CD14-positive monocyte (primary cell): ENCODE measurements around the gene ZCRB1. TPM values are rescaled to one million over a fixed set of nuclear protein-coding genes. Genes with fewer than 3 reads are reported as not detected.

ENCODE experiments used
- DNase-seq, 3 donors: peaks; one replicate each; pipeline ENCODE4 v3.0.0-alpha.2; 2011 to 2022
- H2AFZ ChIP-seq: 2 replicates; pipeline ENCODE4 v1.6.0; 2012; ENCODE audit warnings: mild to moderate bottlenecking, low read depth, low read length, inconsistent platforms; ENCODE audit not compliant: insufficient read depth, poor library complexity, severe bottlenecking
- H3K27ac ChIP-seq, 2 donors: 1 replicate in 1 of 2; 2 replicates in 1 of 2; pipeline ENCODE4 v1.5.1; 2012 to 2013; ENCODE audit warnings: low read length in 2 of 2, control low read depth in 1 of 2, inconsistent platforms in 1 of 2, low read depth in 1 of 2, mild to moderate bottlenecking in 1 of 2
- H3K27me3 ChIP-seq, 2 donors: one replicate each; pipeline versions ENCODE4 v1.6.0 to v1.6.1; 2011 to 2013; ENCODE audit warnings: low read length in 2 of 2; ENCODE audit not compliant: control insufficient read depth in 2 of 2, insufficient read depth in 2 of 2
- H3K36me3 ChIP-seq, 2 donors: replicated peaks in 1 of 2; 1 replicate in 1 of 2; 2 replicates in 1 of 2; pipeline versions ENCODE4 v1.5.1 to v1.6.1; 2012 to 2013; ENCODE audit warnings: low read length in 2 of 2, control low read depth in 1 of 2, inconsistent platforms in 1 of 2, mild to moderate bottlenecking in 1 of 2; ENCODE audit not compliant: insufficient read depth in 2 of 2, control insufficient read depth in 1 of 2
- H3K4me1 ChIP-seq, 2 donors: 1 replicate in 1 of 2; 2 replicates in 1 of 2; pipeline versions ENCODE4 v1.5.1 to v1.6.1; 2012 to 2013; ENCODE audit warnings: low read length in 2 of 2, control low read depth in 1 of 2, inconsistent platforms in 1 of 2, mild to moderate bottlenecking in 1 of 2, moderate library complexity in 1 of 2; ENCODE audit not compliant: insufficient read depth in 2 of 2, control insufficient read depth in 1 of 2
- H3K4me2 ChIP-seq: replicated peaks from 2 replicates; pipeline ENCODE3; 2012; ENCODE audit warnings: low read length, moderate library complexity, mild to moderate bottlenecking; ENCODE audit not compliant: poor library complexity, severe bottlenecking; ENCODE audit errors: extremely low read depth
- H3K4me3 ChIP-seq, 3 experiments: fragments of 200-600 bp in 1 of 3; sonication (generic) in 1 of 3; replicated peaks in 1 of 3; 1 replicate in 2 of 3; 2 replicates in 1 of 3; pipeline ENCODE4 v1.5.1; 2011 to 2013; ENCODE audit warnings: low read length in 3 of 3, mild to moderate bottlenecking in 3 of 3, control low read depth in 2 of 3, low read depth in 2 of 3, inconsistent platforms in 1 of 3, moderate library complexity in 1 of 3
- H3K79me2 ChIP-seq: 2 replicates; pipeline ENCODE4 v1.6.0; 2012; ENCODE audit warnings: mild to moderate bottlenecking, control low read depth, inconsistent platforms, low read length, moderate library complexity; ENCODE audit not compliant: insufficient read depth
- H3K9ac ChIP-seq: 2 replicates; pipeline ENCODE4 v1.6.0; 2017; ENCODE audit warnings: low read length, mild to moderate bottlenecking; ENCODE audit not compliant: insufficient read depth, poor library complexity, severe bottlenecking
- H3K9me3 ChIP-seq, 2 donors: replicated peaks in 1 of 2; 1 replicate in 1 of 2; 2 replicates in 1 of 2; pipeline versions ENCODE4 v1.5.1 to v1.6.1; 2012 to 2013; ENCODE audit warnings: low read length in 2 of 2, control low read depth in 1 of 2; ENCODE audit not compliant: control insufficient read depth in 1 of 2, insufficient read depth in 1 of 2
- H4K20me1 ChIP-seq: 2 replicates; pipeline ENCODE4 v1.6.0; 2012; ENCODE audit warnings: mild to moderate bottlenecking, low read length, control low read depth, moderate library complexity; ENCODE audit not compliant: insufficient read depth
- H3K27ac Mint-ChIP-seq, 7 donors: one replicate each; pipeline ENCODE4 v1.8.0; 2020; ENCODE audit warnings: mild to moderate bottlenecking in 7 of 7, mixed read lengths in 7 of 7, moderate library complexity in 6 of 7, inconsistent platforms in 2 of 7
- H3K27me3 Mint-ChIP-seq, 3 donors: one replicate each; pipeline ENCODE4 v1.8.0; 2021 to 2022; ENCODE audit warnings: low read depth in 3 of 3, mild to moderate bottlenecking in 3 of 3, mixed read lengths in 3 of 3, moderate library complexity in 3 of 3, inconsistent platforms in 1 of 3
- H3K36me3 Mint-ChIP-seq, 2 donors: one replicate each; pipeline ENCODE4 v1.8.0; 2020; ENCODE audit warnings: mixed read lengths in 2 of 2, inconsistent platforms in 1 of 2, mild to moderate bottlenecking in 1 of 2
- H3K4me1 Mint-ChIP-seq: one replicate; pipeline ENCODE4 v1.8.0; 2020; ENCODE audit warnings: mild to moderate bottlenecking, mixed read lengths
- H3K4me3 Mint-ChIP-seq, 2 donors: one replicate each; pipeline ENCODE4 v1.8.0; 2020; ENCODE audit warnings: mild to moderate bottlenecking in 2 of 2, mixed read lengths in 2 of 2, moderate library complexity in 1 of 2
- H3K9me3 Mint-ChIP-seq, 7 donors: one replicate each; pipeline ENCODE4 v1.8.0; 2020 to 2022; ENCODE audit warnings: mixed read lengths in 7 of 7, mild to moderate bottlenecking in 6 of 7, moderate library complexity in 6 of 7, inconsistent platforms in 2 of 7
- WGBS: methylation state at CpG from one replicate; pipeline ENCODE4 v1.1.5; 2013; ENCODE audit warnings: missing lambda C conversion rate; ENCODE audit not compliant: insufficient coverage; 5-methylcytosine and 5-hydroxymethylcytosine counted together
- intact Hi-C, 2 donors: fragments of 100-400 bp; cut with micrococcal nuclease; formaldehyde crosslinking; loops; one replicate each; pipeline versions ENCODE4 v1.15.0 to v1.15.1; 2023
- polyA plus RNA-seq, 3 donors: library from polyadenylated mRNA; depleted of rRNA in 1 of 3; unstranded in 2 of 3; stranded (reverse) in 1 of 3; fragments of 300-500 nt in 2 of 3; fragments of >200 nt in 1 of 3; fragmentation: Illumina TruSeq in 2 of 3; gene quantifications; 1 replicate in 2 of 3; 2 replicates in 1 of 3; pipeline ENCODE4 v1.2.3, GENCODE V29; 2012 to 2021
- TF ChIP-seq, protein P1 (sequence below): fragments of 200-600 bp; IDR thresholded peaks from one replicate; pipeline ENCODE4 v1.8.0; 2022; ENCODE audit warnings: antibody characterized with exemption, mild to moderate bottlenecking

The ZCRB1 gene
- polyA plus RNA-seq, 3 donors: 9.2 to 34.4 (median 32.2) TPM

DNA sequence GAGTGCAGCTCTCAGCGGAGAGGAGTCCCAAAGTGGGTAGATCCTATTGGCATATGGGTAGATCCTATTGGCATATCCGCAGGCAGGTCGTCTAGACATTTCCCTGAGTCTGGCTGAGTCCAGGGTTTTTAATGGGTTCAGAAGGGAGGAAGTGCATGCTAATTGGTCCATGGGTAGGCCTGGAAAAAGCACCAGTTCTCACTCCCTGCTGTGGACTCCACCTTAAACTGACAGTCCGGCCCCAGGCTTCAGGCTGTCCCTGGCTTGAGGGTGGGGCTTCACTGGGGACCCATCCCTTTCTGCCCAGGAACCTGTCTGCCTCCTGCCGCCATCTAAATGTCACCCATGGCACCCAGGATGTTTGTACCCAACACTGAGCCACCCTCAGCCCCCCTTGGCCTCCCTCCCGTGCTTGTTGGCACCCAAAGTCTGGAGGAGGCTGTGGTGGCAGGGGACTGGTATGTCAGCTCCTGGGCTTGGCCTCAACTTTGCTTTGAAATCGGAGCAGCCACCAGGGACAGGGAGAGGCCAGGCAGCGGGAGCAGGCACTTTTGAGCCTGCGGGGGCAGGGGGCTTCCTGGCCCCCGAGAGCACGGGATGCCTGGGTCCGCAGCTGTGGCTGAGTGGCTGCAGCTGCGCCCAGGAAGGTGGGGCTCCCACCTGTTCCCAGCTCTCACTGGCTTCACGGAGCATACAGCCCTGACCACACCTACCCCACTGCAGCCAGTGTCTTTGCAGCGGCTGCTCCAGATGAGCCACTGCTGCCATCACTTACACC lies 58.3 kb downstream of the ZCRB1 start:
- Histone ChIP-seq H3K9me3 (peaks cover 0 to 4% of the 10 kb centered on the region in 2 donors), H3K4me1 (peaks cover 16 to 18% of the 10 kb centered on the region in 2 donors), H3K27me3 (no peaks in the 10 kb centered on the region), H3K9ac (no peak overlapping the region), H3K4me3 (no peak overlapping the region), H3K27ac (no peak overlapping the region), H4K20me1 (no peaks in the 10 kb centered on the region), H3K79me2 (no peaks in the 10 kb centered on the region), H2AFZ (no peak overlapping the region), H3K36me3 (no peaks in the 10 kb centered on the region), H3K4me2 (no peak overlapping the region)
- intact Hi-C loops: no loop called here
- 98% methylated on average over 12 of the region's 15 CpGs for WGBS
- Mint-ChIP-seq H3K4me3 (no peak overlapping the region), H3K4me1 (peaks cover 18% of the 10 kb centered on the region), H3K36me3 (no peaks in the 10 kb centered on the region), H3K27ac (no peak overlapping the region), H3K27me3 (no peaks in the 10 kb centered on the region), H3K9me3 (peaks cover under 1 to 6% (median under 1%) of the 10 kb centered on the region in 7 donors)
- DNase-seq: no peak
- TF ChIP-seq, protein P1, sequence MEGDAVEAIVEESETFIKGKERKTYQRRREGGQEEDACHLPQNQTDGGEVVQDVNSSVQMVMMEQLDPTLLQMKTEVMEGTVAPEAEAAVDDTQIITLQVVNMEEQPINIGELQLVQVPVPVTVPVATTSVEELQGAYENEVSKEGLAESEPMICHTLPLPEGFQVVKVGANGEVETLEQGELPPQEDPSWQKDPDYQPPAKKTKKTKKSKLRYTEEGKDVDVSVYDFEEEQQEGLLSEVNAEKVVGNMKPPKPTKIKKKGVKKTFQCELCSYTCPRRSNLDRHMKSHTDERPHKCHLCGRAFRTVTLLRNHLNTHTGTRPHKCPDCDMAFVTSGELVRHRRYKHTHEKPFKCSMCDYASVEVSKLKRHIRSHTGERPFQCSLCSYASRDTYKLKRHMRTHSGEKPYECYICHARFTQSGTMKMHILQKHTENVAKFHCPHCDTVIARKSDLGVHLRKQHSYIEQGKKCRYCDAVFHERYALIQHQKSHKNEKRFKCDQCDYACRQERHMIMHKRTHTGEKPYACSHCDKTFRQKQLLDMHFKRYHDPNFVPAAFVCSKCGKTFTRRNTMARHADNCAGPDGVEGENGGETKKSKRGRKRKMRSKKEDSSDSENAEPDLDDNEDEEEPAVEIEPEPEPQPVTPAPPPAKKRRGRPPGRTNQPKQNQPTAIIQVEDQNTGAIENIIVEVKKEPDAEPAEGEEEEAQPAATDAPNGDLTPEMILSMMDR: no peak

DNA sequence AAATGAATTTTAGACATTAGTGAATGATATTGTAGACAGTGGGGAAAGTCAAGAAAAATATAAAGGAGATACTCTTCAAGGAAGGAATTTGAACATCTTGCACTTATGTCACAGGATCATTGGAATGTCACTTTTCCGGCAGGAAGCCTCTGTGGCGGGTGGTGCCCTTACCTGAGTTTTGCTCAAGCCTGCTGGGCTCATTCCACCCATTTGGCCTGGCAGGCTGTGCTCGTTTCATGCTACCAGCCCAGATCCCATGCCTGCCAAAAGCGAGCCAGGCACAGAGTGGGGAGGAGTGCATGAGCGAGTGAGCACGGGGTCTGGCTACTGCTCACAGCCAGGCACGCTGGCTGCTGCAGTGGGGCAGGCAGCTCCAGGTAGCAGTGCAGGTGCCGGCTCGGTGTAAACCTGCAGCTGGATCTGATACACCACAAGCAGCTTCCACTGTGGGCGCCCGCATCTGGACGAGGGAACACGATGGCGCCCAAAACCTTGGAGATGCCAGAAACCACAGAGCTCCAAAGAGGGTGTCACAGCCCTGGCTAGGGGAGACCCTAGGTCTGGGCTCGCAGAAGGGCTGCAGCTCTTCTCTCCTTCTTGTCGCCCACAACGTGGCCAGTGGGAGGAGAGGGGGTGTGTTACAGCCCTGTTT lies 59.2 kb downstream of the ZCRB1 start:
- TF ChIP-seq, protein P1: no peak
- H3K79me2 ChIP-seq: no peaks in the 10 kb centered on the region
- H3K27ac ChIP-seq: no peak overlapping the region
- H3K9me3 Mint-ChIP-seq: peaks cover 0 to 3% (median 0%) of the 10 kb centered on the region in 7 donors
- no peaks in the 10 kb centered on the region for H3K36me3 ChIP-seq
- intact Hi-C loops: no loop called here
- no peak overlapping the region for H3K4me3 ChIP-seq
- no peak overlapping the region for H2AFZ ChIP-seq
- no peak for DNase-seq
- no peak overlapping the region for H3K27ac Mint-ChIP-seq
- H3K27me3 Mint-ChIP-seq: no peaks in the 10 kb centered on the region
- no peaks in the 10 kb centered on the region for H3K27me3 ChIP-seq
- no peaks in the 10 kb centered on the region for H3K9me3 ChIP-seq
- H3K36me3 Mint-ChIP-seq: no peaks in the 10 kb centered on the region
- 96% methylated on average over 14 of the region's 17 CpGs for WGBS
- no peak overlapping the region for H3K9ac ChIP-seq
- H4K20me1 ChIP-seq: no peaks in the 10 kb centered on the region
- no peak overlapping the region for H3K4me2 ChIP-seq
- peaks cover 15% of the 10 kb centered on the region for H3K4me1 Mint-ChIP-seq
- H3K4me3 Mint-ChIP-seq: no peak overlapping the region
- peaks cover 14 to 15% of the 10 kb centered on the region in 2 donors for H3K4me1 ChIP-seq
